Peyer's patch (tissue), 4 donors: ENCODE results near the gene DDX3X. TPM values are rescaled to one million over a fixed set of nuclear protein-coding genes. Genes with fewer than 3 reads are reported as not detected.

Experiments
- DNase-seq, 3 donors: peaks; one replicate each; pipeline ENCODE4 v3.0.0-alpha.2; 2017 to 2019
- H3K27ac ChIP-seq, 4 donors: fragments of 200-600 bp; sonication (generic); one replicate each; pipeline ENCODE4 v1.5.1; 2016 to 2019
- H3K27me3 ChIP-seq, 2 donors: fragments of 200-600 bp; sonication (generic); one replicate each; pipeline ENCODE4 v1.5.1; 2019
- H3K36me3 ChIP-seq, 3 donors: fragments of 200-600 bp; sonication (generic); one replicate each; pipeline ENCODE4 v1.5.1; 2016 to 2019
- H3K4me1 ChIP-seq, 4 donors: fragments of 200-600 bp; sonication (generic); one replicate each; pipeline ENCODE4 v1.5.1; 2016 to 2019
- H3K4me3 ChIP-seq, 4 donors: fragments of 200-600 bp; sonication (generic); 1 replicate in 3 of 4; 2 replicates in 1 of 4; pipeline ENCODE4 v1.5.1; 2016 to 2019; ENCODE audit warnings: mild to moderate bottlenecking in 1 of 4
- H3K9me3 ChIP-seq, 4 donors: fragments of 200-600 bp; sonication (generic); one replicate each; pipeline ENCODE4 v1.5.1; 2016 to 2019; ENCODE audit warnings: mild to moderate bottlenecking in 1 of 4
- POLR2A ChIP-seq, 2 donors: fragments of 450-650 bp; IDR thresholded peaks; one replicate each; pipeline ENCODE4 v1.5.1; 2017; ENCODE audit warnings: antibody characterized with exemption in 2 of 2, mild to moderate bottlenecking in 2 of 2, moderate library complexity in 2 of 2
- total RNA-seq, 4 donors: library from RNA; depleted of rRNA; stranded (reverse); fragments of >200 nt; gene quantifications; one replicate each; pipeline ENCODE4 v1.1.0, GENCODE V29; 2016
- TF ChIP-seq, protein P1 (sequence below), 6 experiments: fragments of 450-650 bp in 4 of 6; fragments of 200-600 bp in 2 of 6; sonication (generic) in 1 of 6; IDR thresholded peaks; one replicate each; pipeline ENCODE4 v1.5.1; 2017 to 2019; ENCODE audit warnings: antibody characterized with exemption in 6 of 6, mild to moderate bottlenecking in 3 of 6, moderate library complexity in 1 of 6

Gene DDX3X
- total RNA-seq, 4 donors from 2014 or later = 152 to 215 (median 179) TPM

GRCh38 chrX:41347186-41347585 lies 13.2 kb downstream of the DDX3X start:
- Histone ChIP-seq H3K27ac (no peak overlapping the region), H3K4me3 (no peak overlapping the region), H3K27me3 (no peaks in the 10 kb centered on the region), H3K4me1 (no peaks in the 10 kb centered on the region), H3K9me3 (no peaks in the 10 kb centered on the region), H3K36me3 (peaks cover 0 to 66% (median 0%) of the 10 kb centered on the region in 3 donors)
- no peak for DNase-seq
- TF ChIP-seq, protein P1, sequence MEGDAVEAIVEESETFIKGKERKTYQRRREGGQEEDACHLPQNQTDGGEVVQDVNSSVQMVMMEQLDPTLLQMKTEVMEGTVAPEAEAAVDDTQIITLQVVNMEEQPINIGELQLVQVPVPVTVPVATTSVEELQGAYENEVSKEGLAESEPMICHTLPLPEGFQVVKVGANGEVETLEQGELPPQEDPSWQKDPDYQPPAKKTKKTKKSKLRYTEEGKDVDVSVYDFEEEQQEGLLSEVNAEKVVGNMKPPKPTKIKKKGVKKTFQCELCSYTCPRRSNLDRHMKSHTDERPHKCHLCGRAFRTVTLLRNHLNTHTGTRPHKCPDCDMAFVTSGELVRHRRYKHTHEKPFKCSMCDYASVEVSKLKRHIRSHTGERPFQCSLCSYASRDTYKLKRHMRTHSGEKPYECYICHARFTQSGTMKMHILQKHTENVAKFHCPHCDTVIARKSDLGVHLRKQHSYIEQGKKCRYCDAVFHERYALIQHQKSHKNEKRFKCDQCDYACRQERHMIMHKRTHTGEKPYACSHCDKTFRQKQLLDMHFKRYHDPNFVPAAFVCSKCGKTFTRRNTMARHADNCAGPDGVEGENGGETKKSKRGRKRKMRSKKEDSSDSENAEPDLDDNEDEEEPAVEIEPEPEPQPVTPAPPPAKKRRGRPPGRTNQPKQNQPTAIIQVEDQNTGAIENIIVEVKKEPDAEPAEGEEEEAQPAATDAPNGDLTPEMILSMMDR (IDR thresholded peaks at IDR 0.05) = no peak
- no peak for TF ChIP-seq POLR2A (IDR thresholded peaks at IDR 0.05)

DNA sequence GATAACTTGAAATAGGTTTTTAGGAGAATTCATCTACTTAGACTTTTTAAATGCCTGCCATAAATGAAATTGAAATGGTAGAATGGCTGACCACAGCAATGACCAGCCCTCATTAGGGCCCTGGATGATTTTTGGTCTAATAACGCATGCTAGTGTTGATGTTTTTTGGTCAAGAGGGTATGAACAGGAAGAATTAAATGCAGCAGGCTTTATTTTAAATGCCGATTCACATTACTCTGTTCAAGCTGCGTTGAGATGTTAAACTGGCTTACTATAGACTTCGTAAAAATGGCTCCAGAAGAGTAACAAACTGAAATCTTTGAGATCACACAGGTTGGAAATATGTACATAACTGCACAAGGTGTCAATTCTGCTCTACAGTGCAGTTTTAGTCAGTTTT lies 14.6 kb downstream of the DDX3X start:
- no peaks in the 10 kb centered on the region for H3K9me3 ChIP-seq
- no peaks in the 10 kb centered on the region for H3K27me3 ChIP-seq
- H3K4me1 ChIP-seq = no peaks in the 10 kb centered on the region
- H3K4me3 ChIP-seq = no peak overlapping the region
- H3K36me3 ChIP-seq = peaks cover 0 to 52% (median 0%) of the 10 kb centered on the region in 3 donors
- DNase-seq = no peak
- no peak overlapping the region for H3K27ac ChIP-seq
- no peak for TF ChIP-seq POLR2A (IDR thresholded peaks at IDR 0.05)
- TF ChIP-seq, protein P1 (IDR thresholded peaks at IDR 0.05) = no peak

DNA sequence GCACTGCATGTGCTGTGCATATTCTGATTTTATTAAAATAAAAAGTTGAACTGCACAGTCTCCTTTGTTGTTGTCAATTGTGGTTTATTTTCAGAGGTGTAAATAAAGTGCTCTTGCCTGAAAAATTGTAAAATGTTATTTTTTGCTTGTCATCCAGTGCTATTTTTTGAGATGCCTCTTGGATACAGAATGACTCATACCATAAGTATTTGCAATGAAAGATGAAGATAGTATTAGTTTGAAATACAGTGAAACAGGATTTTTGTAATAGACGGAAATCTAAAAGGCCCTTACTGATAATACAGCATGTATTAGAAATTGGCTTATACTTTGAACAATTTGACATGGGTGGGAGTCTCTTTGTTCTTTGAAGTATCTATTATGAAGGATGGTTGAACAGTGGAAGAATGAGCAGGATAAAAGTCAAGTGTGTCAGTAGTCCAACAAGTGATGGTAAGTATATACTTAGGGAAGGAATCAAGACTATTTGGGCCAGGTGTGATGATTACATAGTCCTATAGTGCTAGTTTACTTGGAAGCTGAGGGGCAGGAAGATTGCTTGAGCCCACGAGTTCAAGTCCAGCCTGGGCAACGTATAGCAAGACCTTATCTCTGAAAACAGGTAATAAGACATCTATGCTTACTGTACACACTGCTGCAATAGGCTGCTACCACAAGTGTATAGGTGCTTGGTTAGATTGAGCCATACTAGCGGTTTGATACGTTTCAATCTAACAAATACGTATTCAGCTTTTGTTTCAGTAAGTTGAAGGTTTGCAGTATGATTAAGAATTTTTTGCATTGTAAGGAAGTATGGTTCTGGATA lies 16.4 kb downstream of the DDX3X start:
- Histone ChIP-seq H3K9me3 (no peaks in the 10 kb centered on the region), H3K36me3 (peaks cover 0 to 34% (median 0%) of the 10 kb centered on the region in 3 donors), H3K27me3 (no peaks in the 10 kb centered on the region), H3K27ac (no peak overlapping the region), H3K4me3 (no peak overlapping the region), H3K4me1 (no peaks in the 10 kb centered on the region)
- no peak for DNase-seq
- TF ChIP-seq, protein P1 (IDR thresholded peaks at IDR 0.05) = no peak
- no peak for TF ChIP-seq POLR2A (IDR thresholded peaks at IDR 0.05)

DNA sequence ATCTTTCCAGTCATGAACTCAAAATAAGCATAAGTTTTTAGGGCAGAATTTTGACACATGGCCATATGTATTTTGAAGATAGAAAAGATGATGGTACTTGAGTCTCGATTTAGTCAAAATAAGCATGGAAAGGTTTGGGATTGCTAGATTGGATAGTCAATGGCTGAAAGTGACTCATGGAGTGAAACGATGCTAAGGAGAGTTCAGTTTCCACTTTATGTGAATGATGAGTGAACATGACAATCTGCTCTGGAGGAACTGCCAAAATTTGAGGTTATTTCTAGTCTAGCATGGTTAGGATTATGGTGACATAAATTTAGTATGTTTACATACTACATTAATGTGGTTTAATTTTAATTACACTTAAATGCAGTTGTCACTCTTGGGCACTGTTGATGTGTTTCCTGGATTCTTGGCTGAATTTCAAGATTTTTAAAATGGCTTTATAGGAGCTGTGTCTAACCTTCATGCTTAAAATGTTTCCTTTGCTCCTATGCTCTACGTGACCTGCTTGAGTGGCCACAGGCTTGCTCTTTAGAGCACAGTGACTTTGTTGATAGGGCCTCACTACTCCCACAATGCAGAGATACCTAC lies 17.1 kb downstream of the DDX3X start:
- Histone ChIP-seq H3K36me3 (peaks cover 0 to 27% (median 0%) of the 10 kb centered on the region in 3 donors), H3K4me1 (no peaks in the 10 kb centered on the region), H3K4me3 (no peak overlapping the region), H3K27ac (no peak overlapping the region), H3K27me3 (no peaks in the 10 kb centered on the region), H3K9me3 (no peaks in the 10 kb centered on the region)
- DNase-seq = no peak
- TF ChIP-seq, protein P1 (IDR thresholded peaks at IDR 0.05) = no peak
- no peak for TF ChIP-seq POLR2A (IDR thresholded peaks at IDR 0.05)

GRCh38 chrX:41351923-41352322 lies 18.0 kb downstream of the DDX3X start:
- TF ChIP-seq, protein P1 (IDR thresholded peaks at IDR 0.05) = no peak
- TF ChIP-seq POLR2A (IDR thresholded peaks at IDR 0.05) = no peak
- H3K4me1 ChIP-seq = no peaks in the 10 kb centered on the region
- no peak overlapping the region for H3K4me3 ChIP-seq
- H3K27ac ChIP-seq = no peak overlapping the region
- no peaks in the 10 kb centered on the region for H3K27me3 ChIP-seq
- no peak for DNase-seq
- H3K36me3 ChIP-seq = peaks cover 0 to 19% (median 0%) of the 10 kb centered on the region in 3 donors
- H3K9me3 ChIP-seq = no peaks in the 10 kb centered on the region
